CD4-positive, CD25-positive, alpha-beta regulatory T cell (primary cell): ENCODE measurements around the gene HSBP1. TPM values are rescaled to one million over a fixed set of nuclear protein-coding genes. Genes with fewer than 3 reads are reported as not detected.

Experiments
- ATAC-seq, 2 donors: fragments of 150-1000 bp; cut with Tn5 transposase; one replicate each; pipeline ENCODE4 v1.10.0; 2021; ENCODE audit warnings: low read depth in 2 of 2, moderate number of reproducible peaks in 2 of 2, moderate library complexity in 1 of 2
- DNase-seq, 3 donors: peaks; one replicate each; pipeline versions ENCODE4 v3.0.0 to v3.0.0-alpha.2; 2012 to 2022; ENCODE audit warnings: mixed read lengths in 1 of 3
- H3K27ac ChIP-seq: one replicate; pipeline ENCODE4 v1.7.0; 2013; ENCODE audit warnings: mild to moderate bottlenecking, low read length; ENCODE audit not compliant: insufficient read depth, poor library complexity, severe bottlenecking
- H3K27me3 ChIP-seq: one replicate; pipeline ENCODE4 v1.7.0; 2013; ENCODE audit warnings: low read length; ENCODE audit not compliant: control insufficient read depth, insufficient read depth
- H3K36me3 ChIP-seq: one replicate; pipeline ENCODE4 v1.7.0; 2013; ENCODE audit warnings: mild to moderate bottlenecking, low read length, moderate library complexity; ENCODE audit not compliant: control insufficient read depth, insufficient read depth
- H3K4me1 ChIP-seq: 2 replicates; pipeline ENCODE4 v1.7.0; 2013; ENCODE audit warnings: mild to moderate bottlenecking, low read length; ENCODE audit not compliant: insufficient read depth, control insufficient read depth, poor library complexity, severe bottlenecking
- H3K4me3 ChIP-seq: one replicate; pipeline ENCODE4 v1.7.0; 2013; ENCODE audit warnings: low read depth, mild to moderate bottlenecking, low read length, moderate library complexity
- H3K9me3 ChIP-seq, 2 experiments: 1 replicate in 1 of 2; 2 replicates in 1 of 2; pipeline ENCODE4 v1.7.0; 2013; ENCODE audit warnings: low read length in 2 of 2, mild to moderate bottlenecking in 1 of 2, moderate library complexity in 1 of 2; ENCODE audit not compliant: control insufficient read depth in 2 of 2
- H3K27ac Mint-ChIP-seq, 3 donors: one replicate each; pipeline ENCODE4 v1.8.0; 2020 to 2022; ENCODE audit warnings: mild to moderate bottlenecking in 3 of 3, mixed read lengths in 3 of 3, moderate library complexity in 2 of 3
- H3K27me3 Mint-ChIP-seq: one replicate; pipeline ENCODE4 v1.8.0; 2022; ENCODE audit warnings: mild to moderate bottlenecking, mixed read lengths
- H3K36me3 Mint-ChIP-seq: one replicate; pipeline ENCODE4 v1.8.0; 2020; ENCODE audit warnings: mixed read lengths
- H3K4me1 Mint-ChIP-seq, 4 donors: one replicate each; pipeline ENCODE4 v1.8.0; 2020 to 2022; ENCODE audit warnings: mixed read lengths in 4 of 4, mild to moderate bottlenecking in 1 of 4
- H3K4me3 Mint-ChIP-seq, 4 donors: one replicate each; pipeline ENCODE4 v1.8.0; 2020 to 2022; ENCODE audit warnings: mild to moderate bottlenecking in 4 of 4, mixed read lengths in 4 of 4, moderate library complexity in 3 of 4
- H3K9me3 Mint-ChIP-seq, 7 donors: one replicate each; pipeline ENCODE4 v1.8.0; 2020 to 2022; ENCODE audit warnings: mixed read lengths in 7 of 7, mild to moderate bottlenecking in 3 of 7, moderate library complexity in 2 of 7
- polyA plus RNA-seq, 4 donors: library from polyadenylated mRNA; unstranded; fragments of 300-500 nt; fragmentation: Illumina TruSeq; gene quantifications; one replicate each; pipeline ENCODE4 v1.2.3, GENCODE V29; 2021
- total RNA-seq: library from RNA; stranded (reverse); gene quantifications from one replicate; pipeline ENCODE4 v1.2.3, GENCODE V29; 2022

Gene HSBP1
- total and polyA plus RNA-seq, 5 donors from 2014 or later, result 25.1 to 53.0 (median 36.3) TPM

GRCh38 chr16:83842291-83842690 is 34.5 kb downstream of the HSBP1 start:
- Histone ChIP-seq H3K9me3 (no peaks in the 10 kb centered on the region), H3K36me3 (no peaks in the 10 kb centered on the region), H3K27ac (no peak overlapping the region), H3K27me3 (peaks cover 4% of the 10 kb centered on the region), H3K4me3 (no peak overlapping the region), H3K4me1 (no peaks in the 10 kb centered on the region)
- no peak overlapping the region for H3K4me3 Mint-ChIP-seq
- no peaks in the 10 kb centered on the region for H3K36me3 Mint-ChIP-seq
- no peaks in the 10 kb centered on the region for H3K4me1 Mint-ChIP-seq
- peaks cover 42% of the 10 kb centered on the region for H3K27me3 Mint-ChIP-seq
- no peak for DNase-seq
- no peak for ATAC-seq
- H3K9me3 Mint-ChIP-seq, result no peaks in the 10 kb centered on the region
- no peak overlapping the region for H3K27ac Mint-ChIP-seq

GRCh38 chr16:83842756-83843507 is 35.2 kb downstream of the HSBP1 start:
- Histone ChIP-seq H3K9me3 (no peaks in the 10 kb centered on the region), H3K4me3 (no peak overlapping the region), H3K27me3 (peaks cover 4% of the 10 kb centered on the region), H3K27ac (no peak overlapping the region), H3K4me1 (no peaks in the 10 kb centered on the region), H3K36me3 (no peaks in the 10 kb centered on the region)
- peaks cover 40% of the 10 kb centered on the region for H3K27me3 Mint-ChIP-seq
- H3K4me1 Mint-ChIP-seq, result no peaks in the 10 kb centered on the region
- H3K9me3 Mint-ChIP-seq, result no peaks in the 10 kb centered on the region
- ATAC-seq (no peak), DNase-seq (no peak)
- H3K27ac Mint-ChIP-seq, result peak overlapping the region in 1 of 3 donors; percentile 0
- H3K36me3 Mint-ChIP-seq, result no peaks in the 10 kb centered on the region
- no peak overlapping the region for H3K4me3 Mint-ChIP-seq

DNA sequence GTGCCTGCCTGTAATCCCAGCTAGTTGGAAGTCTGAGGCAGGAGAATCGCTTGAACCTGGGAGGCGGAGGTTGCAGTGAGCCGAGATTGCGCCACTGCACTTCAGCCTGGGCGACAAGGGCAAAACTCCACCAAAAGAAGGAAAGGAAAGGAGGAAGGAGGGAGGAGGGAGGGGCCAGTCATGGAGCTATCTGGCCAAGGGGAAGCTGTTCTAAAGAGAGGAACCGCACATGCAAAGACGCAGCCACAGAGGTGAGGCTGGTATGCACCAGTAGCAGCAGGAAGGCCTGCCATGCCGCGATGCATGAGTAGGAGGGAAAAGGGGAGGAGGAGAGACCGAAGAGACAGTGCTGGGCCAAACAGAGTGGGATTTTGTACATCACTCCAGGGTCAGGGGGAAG is 35.9 kb downstream of the HSBP1 start:
- DNase-seq, result no peak
- Mint-ChIP-seq H3K27me3 (peaks cover 36% of the 10 kb centered on the region), H3K9me3 (no peaks in the 10 kb centered on the region), H3K36me3 (no peaks in the 10 kb centered on the region), H3K4me1 (no peaks in the 10 kb centered on the region), H3K4me3 (no peak overlapping the region), H3K27ac (peak overlapping the region in 1 of 3 donors; percentile 0)
- Histone ChIP-seq H3K27me3 (no peaks in the 10 kb centered on the region), H3K36me3 (no peaks in the 10 kb centered on the region), H3K4me1 (no peaks in the 10 kb centered on the region), H3K9me3 (no peaks in the 10 kb centered on the region), H3K27ac (no peak overlapping the region), H3K4me3 (no peak overlapping the region)
- no peak for ATAC-seq

GRCh38 chr16:83845263-83845662 is 37.5 kb downstream of the HSBP1 start:
- Histone ChIP-seq H3K4me3 (no peak overlapping the region), H3K9me3 (no peaks in the 10 kb centered on the region), H3K4me1 (no peaks in the 10 kb centered on the region), H3K27ac (no peak overlapping the region), H3K36me3 (no peaks in the 10 kb centered on the region), H3K27me3 (no peaks in the 10 kb centered on the region)
- ATAC-seq (no peak), DNase-seq (no peak)
- no peaks in the 10 kb centered on the region for H3K36me3 Mint-ChIP-seq
- peaks cover 34% of the 10 kb centered on the region for H3K27me3 Mint-ChIP-seq
- H3K9me3 Mint-ChIP-seq, result no peaks in the 10 kb centered on the region
- H3K4me3 Mint-ChIP-seq, result no peak overlapping the region
- no peaks in the 10 kb centered on the region for H3K4me1 Mint-ChIP-seq
- H3K27ac Mint-ChIP-seq, result no peak overlapping the region

DNA sequence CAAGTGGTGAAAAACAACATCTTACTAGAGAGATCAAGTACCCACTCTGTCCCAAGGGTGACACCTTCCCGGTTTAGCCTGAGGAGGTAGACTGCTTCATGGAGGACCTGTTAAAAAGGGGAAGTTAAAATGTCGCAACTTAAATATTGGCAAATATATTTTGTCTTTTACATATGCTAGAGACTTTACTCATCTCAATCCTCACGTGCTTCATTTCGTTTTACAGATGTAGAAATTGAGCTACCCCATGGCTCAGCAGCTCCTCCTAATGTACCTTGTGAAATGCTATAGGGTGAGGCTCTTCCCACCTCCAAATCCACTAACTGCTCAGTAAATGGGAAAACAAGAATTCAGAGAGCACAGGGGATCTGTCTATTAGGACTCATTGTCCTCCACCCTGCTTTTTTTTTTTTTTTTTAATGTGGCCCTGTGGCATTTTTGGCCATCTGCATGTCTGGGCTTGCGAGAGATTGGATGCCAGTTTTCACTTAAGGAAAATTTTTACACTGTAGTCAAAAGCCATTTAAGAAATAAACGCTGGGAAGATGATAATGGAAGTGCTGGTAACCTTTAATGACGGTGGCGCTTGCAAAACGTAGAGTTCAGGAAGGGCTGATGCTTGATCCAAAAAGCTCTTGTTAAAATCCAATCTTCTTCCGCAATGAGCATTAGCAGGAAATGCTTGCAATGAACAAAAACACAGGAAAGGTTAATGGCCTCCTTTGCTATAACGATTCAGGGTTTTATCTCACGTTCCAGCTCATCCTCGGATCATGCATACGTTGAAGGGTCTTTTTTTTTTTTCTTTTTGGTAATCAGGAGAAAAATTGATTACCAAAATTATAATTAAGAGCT is 39.8 kb downstream of the HSBP1 start:
- Histone ChIP-seq H3K9me3 (no peaks in the 10 kb centered on the region), H3K36me3 (no peaks in the 10 kb centered on the region), H3K27ac (no peak overlapping the region), H3K27me3 (no peaks in the 10 kb centered on the region), H3K4me1 (no peaks in the 10 kb centered on the region), H3K4me3 (no peak overlapping the region)
- no peak overlapping the region for H3K27ac Mint-ChIP-seq
- no peaks in the 10 kb centered on the region for H3K9me3 Mint-ChIP-seq
- H3K27me3 Mint-ChIP-seq, result peaks cover 32% of the 10 kb centered on the region
- DNase-seq, result no peak
- no peaks in the 10 kb centered on the region for H3K4me1 Mint-ChIP-seq
- H3K4me3 Mint-ChIP-seq, result no peak overlapping the region
- H3K36me3 Mint-ChIP-seq, result no peaks in the 10 kb centered on the region
- ATAC-seq, result no peak

- ATAC-seq, result no peak
- Histone ChIP-seq H3K27me3 (no peaks in the 10 kb centered on the region), H3K36me3 (no peaks in the 10 kb centered on the region), H3K4me3 (no peak overlapping the region), H3K4me1 (no peaks in the 10 kb centered on the region), H3K27ac (no peak overlapping the region), H3K9me3 (no peaks in the 10 kb centered on the region)
- H3K4me3 Mint-ChIP-seq, result no peak overlapping the region
- H3K4me1 Mint-ChIP-seq, result no peaks in the 10 kb centered on the region
- peaks cover 18% of the 10 kb centered on the region for H3K27me3 Mint-ChIP-seq
- no peaks in the 10 kb centered on the region for H3K9me3 Mint-ChIP-seq
- H3K36me3 Mint-ChIP-seq, result no peaks in the 10 kb centered on the region
- no peak for DNase-seq
- no peak overlapping the region for H3K27ac Mint-ChIP-seq
These were observed 41.6 kb downstream of the HSBP1 start for GRCh38 chr16:83849421-83849820.

GRCh38 chr16:83850947-83851346 is 43.2 kb downstream of the HSBP1 start:
- Mint-ChIP-seq H3K27ac (no peak overlapping the region), H3K36me3 (no peaks in the 10 kb centered on the region)

More at GRCh38 chr16:83850947-83851346, 43.2 kb downstream of the HSBP1 start:
- no peaks in the 10 kb centered on the region for H3K9me3 ChIP-seq
- DNase-seq (no peak), ATAC-seq (no peak)
- H3K4me3 ChIP-seq, result no peak overlapping the region
- no peak overlapping the region for H3K27ac ChIP-seq
- no peaks in the 10 kb centered on the region for H3K9me3 Mint-ChIP-seq
- no peaks in the 10 kb centered on the region for H3K4me1 Mint-ChIP-seq
- H3K4me1 ChIP-seq, result no peaks in the 10 kb centered on the region
- H3K36me3 ChIP-seq, result no peaks in the 10 kb centered on the region
- H3K4me3 Mint-ChIP-seq, result no peak overlapping the region
- H3K27me3 ChIP-seq, result no peaks in the 10 kb centered on the region
- peaks cover 18% of the 10 kb centered on the region for H3K27me3 Mint-ChIP-seq
